ENCODE results near the gene CD93.

Gene CD93

DNA sequence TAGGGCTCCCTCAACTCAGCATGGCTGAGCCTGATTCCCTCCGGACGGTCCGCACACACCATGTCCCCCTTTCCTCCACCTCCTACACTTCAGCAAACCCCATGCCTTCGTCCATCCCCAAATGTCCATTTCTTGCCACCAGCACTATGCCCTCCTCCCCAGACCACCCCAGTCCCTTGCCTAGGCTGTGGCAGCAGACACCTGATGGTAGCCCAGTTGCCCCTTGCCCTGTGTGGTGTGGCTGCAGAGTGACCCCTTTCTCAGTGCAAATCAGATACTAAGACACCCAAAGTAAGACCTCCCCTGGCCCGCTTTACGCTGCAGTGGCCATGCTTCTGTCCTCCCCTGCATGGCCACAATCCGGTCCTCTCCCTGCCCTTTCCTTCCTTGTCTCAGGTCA lies 34.1 kb upstream of the CD93 start:
- Histone ChIP-seq H2AFZ (ENCODE audit: low read length) (no peak overlapping the region), H3K4me3 (ENCODE audit: low read length, poor library complexity, severe bottlenecking) (no peak overlapping the region), H3K4me1 (ENCODE audit: insufficient read depth, low read length, poor library complexity, severe bottlenecking) (peaks cover 11% of the 10 kb centered on the region), H4K20me1 (ENCODE audit: insufficient read depth, low read length, poor library complexity, severe bottlenecking) (no peaks in the 10 kb centered on the region), H3K79me2 (ENCODE audit: insufficient read depth, low read length) (no peaks in the 10 kb centered on the region), H3K9me3 (ENCODE audit: insufficient read depth, low read depth, low read length) (no peaks in the 10 kb centered on the region), H3K9me2 (replicated peaks; ENCODE audit: low read depth, low read length) (no peaks in the 10 kb centered on the region), H3F3A (ENCODE audit: low read depth) (no peaks in the 10 kb centered on the region), H3K36me3 (ENCODE audit: insufficient read depth, low read length) (no peaks in the 10 kb centered on the region), H3K4me2 (ENCODE audit: low read depth, low read length, poor library complexity, severe bottlenecking) (no peak overlapping the region), H3K27me3 (ENCODE audit: insufficient read depth, low read length, poor library complexity, severe bottlenecking) (no peaks in the 10 kb centered on the region), H3K9ac (ENCODE audit: low read depth, low read length, poor library complexity, severe bottlenecking) (no peak overlapping the region)
- no peak for TF ChIP-seq EZH2phosphoT487 (IDR thresholded peaks at IDR 0.05; ENCODE audit: borderline replicate concordance)
- TF ChIP-seq, protein P1, sequence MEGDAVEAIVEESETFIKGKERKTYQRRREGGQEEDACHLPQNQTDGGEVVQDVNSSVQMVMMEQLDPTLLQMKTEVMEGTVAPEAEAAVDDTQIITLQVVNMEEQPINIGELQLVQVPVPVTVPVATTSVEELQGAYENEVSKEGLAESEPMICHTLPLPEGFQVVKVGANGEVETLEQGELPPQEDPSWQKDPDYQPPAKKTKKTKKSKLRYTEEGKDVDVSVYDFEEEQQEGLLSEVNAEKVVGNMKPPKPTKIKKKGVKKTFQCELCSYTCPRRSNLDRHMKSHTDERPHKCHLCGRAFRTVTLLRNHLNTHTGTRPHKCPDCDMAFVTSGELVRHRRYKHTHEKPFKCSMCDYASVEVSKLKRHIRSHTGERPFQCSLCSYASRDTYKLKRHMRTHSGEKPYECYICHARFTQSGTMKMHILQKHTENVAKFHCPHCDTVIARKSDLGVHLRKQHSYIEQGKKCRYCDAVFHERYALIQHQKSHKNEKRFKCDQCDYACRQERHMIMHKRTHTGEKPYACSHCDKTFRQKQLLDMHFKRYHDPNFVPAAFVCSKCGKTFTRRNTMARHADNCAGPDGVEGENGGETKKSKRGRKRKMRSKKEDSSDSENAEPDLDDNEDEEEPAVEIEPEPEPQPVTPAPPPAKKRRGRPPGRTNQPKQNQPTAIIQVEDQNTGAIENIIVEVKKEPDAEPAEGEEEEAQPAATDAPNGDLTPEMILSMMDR (conservative IDR thresholded peaks at IDR 0.05; ENCODE audit: low read length): no peak

DNA sequence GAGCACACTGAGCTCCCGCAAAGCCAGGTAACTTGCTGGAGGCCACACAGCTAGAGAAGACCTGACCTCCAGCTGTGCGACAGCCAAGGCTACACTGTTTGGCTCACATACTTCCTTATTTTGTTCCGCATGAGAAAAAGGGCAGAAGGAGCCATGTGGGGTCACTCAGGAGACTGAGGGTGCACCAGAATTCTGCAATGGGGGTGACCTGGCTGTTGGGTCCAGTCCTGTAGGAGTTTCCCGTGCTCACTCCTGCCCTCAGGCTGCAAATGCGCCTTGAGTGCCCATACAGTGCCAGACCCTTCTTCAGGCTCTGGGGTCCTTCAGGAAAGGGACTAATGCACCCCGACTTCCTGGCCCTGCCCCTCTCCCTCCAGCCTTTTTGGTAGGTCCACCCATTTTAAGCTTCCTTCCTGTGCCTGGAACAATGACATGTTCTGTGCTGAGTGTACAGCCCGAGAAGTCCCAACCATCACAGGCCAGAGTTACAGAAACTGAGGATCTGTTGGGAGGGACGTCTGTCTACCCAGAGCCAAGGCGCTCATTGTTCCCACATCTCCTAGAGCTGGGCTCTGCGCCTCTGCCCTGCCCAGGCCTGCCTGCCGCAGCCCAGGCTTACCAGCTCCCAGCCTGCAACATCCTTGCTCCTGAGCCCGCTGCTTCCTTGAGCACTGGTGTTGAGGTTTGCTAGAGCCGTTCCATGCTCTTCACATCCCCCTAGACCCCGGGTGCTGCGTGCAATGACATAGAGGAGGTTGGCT lies 33.5 kb upstream of the CD93 start:
- no peak overlapping the region for H3K9ac ChIP-seq (ENCODE audit: low read depth, low read length, poor library complexity, severe bottlenecking)
- no peaks in the 10 kb centered on the region for H4K20me1 ChIP-seq (ENCODE audit: insufficient read depth, low read length, poor library complexity, severe bottlenecking)
- H3F3A ChIP-seq (ENCODE audit: low read depth): no peaks in the 10 kb centered on the region
- no peaks in the 10 kb centered on the region for H3K9me3 ChIP-seq (ENCODE audit: insufficient read depth, low read depth, low read length)
- no peak overlapping the region for H3K4me3 ChIP-seq (ENCODE audit: low read length, poor library complexity, severe bottlenecking)
- peaks cover 7% of the 10 kb centered on the region for H3K4me1 ChIP-seq (ENCODE audit: insufficient read depth, low read length, poor library complexity, severe bottlenecking)
- TF ChIP-seq, protein P1 (conservative IDR thresholded peaks at IDR 0.05; ENCODE audit: low read length): no peak
- TF ChIP-seq EZH2phosphoT487 (IDR thresholded peaks at IDR 0.05; ENCODE audit: borderline replicate concordance): no peak
- H3K4me2 ChIP-seq (ENCODE audit: low read depth, low read length, poor library complexity, severe bottlenecking): no peak overlapping the region
- no peaks in the 10 kb centered on the region for H3K27me3 ChIP-seq (ENCODE audit: insufficient read depth, low read length, poor library complexity, severe bottlenecking)
- H3K36me3 ChIP-seq (ENCODE audit: insufficient read depth, low read length): no peaks in the 10 kb centered on the region
- no peak overlapping the region for H2AFZ ChIP-seq (ENCODE audit: low read length)
- no peaks in the 10 kb centered on the region for H3K79me2 ChIP-seq (ENCODE audit: insufficient read depth, low read length)
- no peaks in the 10 kb centered on the region for H3K9me2 ChIP-seq (replicated peaks; ENCODE audit: low read depth, low read length)

DNA sequence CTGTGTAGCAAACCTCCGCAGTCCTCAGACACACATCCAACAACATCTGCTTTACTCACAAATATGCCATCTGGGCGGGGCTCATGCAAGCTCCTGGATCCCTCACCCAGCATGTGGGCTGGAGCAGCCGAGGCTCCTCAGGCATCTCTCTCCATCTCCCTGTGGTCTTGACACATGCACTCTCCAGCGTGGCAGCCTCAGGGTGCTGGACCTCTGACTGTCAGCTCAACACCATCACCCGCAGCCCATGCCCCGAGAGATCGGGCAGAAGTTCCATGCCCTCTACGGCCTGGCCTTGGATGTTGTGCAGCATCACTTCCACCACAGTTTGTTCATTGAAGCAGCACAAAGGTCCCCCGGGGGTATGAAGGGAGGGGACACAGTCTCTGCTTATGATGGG lies 32.6 kb upstream of the CD93 start:
- Histone ChIP-seq H3F3A (ENCODE audit: low read depth) (no peaks in the 10 kb centered on the region), H3K9ac (ENCODE audit: low read depth, low read length, poor library complexity, severe bottlenecking) (no peak overlapping the region), H2AFZ (ENCODE audit: low read length) (no peak overlapping the region), H3K36me3 (ENCODE audit: insufficient read depth, low read length) (no peaks in the 10 kb centered on the region), H3K27me3 (ENCODE audit: insufficient read depth, low read length, poor library complexity, severe bottlenecking) (no peaks in the 10 kb centered on the region), H4K20me1 (ENCODE audit: insufficient read depth, low read length, poor library complexity, severe bottlenecking) (no peaks in the 10 kb centered on the region), H3K4me1 (ENCODE audit: insufficient read depth, low read length, poor library complexity, severe bottlenecking) (peaks cover 10% of the 10 kb centered on the region), H3K9me2 (replicated peaks; ENCODE audit: low read depth, low read length) (no peaks in the 10 kb centered on the region), H3K9me3 (ENCODE audit: insufficient read depth, low read depth, low read length) (no peaks in the 10 kb centered on the region), H3K4me2 (ENCODE audit: low read depth, low read length, poor library complexity, severe bottlenecking) (no peak overlapping the region), H3K4me3 (ENCODE audit: low read length, poor library complexity, severe bottlenecking) (no peak overlapping the region), H3K79me2 (ENCODE audit: insufficient read depth, low read length) (no peaks in the 10 kb centered on the region)
- TF ChIP-seq EZH2phosphoT487 (IDR thresholded peaks at IDR 0.05; ENCODE audit: borderline replicate concordance): no peak
- TF ChIP-seq, protein P1 (conservative IDR thresholded peaks at IDR 0.05; ENCODE audit: low read length): no peak

Data from Loucy (cell line).